HG03064 (cell line): ENCODE data around the gene EEPD1.

ENCODE experiments used
- ATAC-seq: cut with Tn5 transposase; IDR thresholded peaks from one replicate; pipeline ENCODE4 v1.9.1; 2021; ENCODE audit warnings: low read depth; ENCODE audit not compliant: unreplicated experiment

Gene EEPD1

DNA sequence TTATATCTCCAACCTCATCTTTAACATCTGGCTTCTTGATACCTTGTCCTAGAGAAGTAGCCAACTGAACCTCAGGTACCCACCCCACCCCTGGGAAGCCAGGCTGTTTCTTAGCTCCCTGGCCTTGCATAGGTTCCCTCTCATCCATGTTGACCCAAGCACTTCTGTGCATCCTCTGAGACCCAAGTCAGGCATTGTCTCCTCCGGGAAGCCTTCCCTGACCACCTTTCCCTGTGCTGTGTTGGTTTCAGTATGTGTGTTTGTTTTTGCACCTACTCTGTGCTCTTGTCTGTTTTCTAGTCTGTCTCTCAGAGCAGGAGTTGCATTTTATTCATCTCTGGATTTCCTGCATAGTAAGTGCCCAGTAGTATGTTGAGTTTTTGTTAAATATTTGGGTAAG, 143.2 kb downstream of the EEPD1 start:
- no peak for ATAC-seq

DNA sequence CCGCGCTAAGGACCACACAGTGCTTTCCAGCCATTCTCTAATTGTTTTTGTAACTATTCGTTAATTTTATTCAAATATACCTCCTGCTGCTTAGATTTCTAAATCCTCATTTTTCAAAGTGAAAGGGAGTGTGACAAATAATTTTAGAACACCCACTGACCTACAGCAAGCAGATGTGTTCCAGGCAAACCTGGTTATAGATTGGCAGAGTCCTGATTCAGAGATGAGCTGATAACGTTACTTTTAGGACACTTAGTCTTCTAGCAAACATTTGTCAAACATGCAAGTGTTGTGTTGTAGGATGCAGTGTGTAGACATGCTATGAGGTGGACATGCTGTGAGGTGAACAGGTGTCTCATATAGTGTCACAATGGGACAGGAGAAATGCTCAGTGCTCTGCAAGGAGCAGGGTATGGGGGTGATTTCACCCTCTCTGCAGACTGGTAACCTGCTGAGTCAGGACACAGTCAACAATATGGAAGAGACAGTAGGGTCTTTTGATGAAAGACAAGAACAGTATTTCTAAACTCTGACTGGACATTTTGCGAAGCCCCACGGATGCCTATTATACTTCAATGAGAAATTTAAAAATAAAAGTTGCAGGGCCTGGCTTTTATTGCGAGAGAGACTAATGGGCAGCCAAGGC, 144.4 kb downstream of the EEPD1 start:
- no peak for ATAC-seq

DNA sequence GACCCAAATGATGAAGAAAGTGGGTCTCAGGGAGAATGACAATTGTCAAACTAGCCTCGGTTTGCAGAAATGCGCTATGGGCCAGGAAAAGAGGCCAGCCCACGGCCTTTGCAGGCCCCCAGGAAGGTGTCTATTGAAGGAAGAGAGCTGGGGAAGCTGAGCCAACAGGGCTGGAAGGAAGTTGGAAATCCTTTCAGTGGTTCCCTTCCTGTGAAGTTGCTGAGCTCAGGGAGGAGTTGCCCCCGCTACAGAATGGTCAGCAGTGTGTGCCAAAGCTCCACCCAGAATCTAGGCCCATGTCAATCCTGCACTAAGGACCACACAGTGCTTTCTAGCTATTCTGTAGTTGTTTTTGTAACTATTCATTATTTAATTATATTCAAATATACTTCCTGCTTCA, 145.1 kb downstream of the EEPD1 start:
- ATAC-seq = no peak

DNA sequence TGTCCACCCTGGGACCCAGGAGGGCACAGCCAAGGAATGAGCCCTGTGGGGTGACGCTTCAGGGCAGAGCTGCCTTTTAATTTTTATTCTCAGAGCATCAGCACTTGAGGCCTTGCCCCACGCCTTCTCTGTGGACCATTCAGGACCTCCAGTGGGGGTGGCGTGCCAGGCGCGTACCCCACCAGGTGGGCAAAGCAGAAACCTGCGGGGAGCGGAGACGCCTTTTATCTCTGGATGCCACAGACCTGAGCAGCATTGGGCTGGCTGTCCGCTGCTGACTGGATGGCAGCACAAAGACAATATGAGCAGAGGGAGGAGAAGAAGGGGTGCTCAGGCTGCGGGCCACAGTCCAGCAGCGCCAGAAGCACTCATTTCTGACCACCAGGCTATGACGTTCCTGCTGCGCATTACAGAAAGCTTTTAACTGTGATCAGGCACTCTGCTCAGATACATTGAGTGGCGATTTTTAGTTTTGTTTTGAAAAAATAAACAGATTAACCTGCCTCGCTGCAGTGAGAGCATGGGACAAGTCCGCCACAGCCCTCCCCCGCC, 146.2 kb downstream of the EEPD1 start:
- no peak for ATAC-seq

DNA sequence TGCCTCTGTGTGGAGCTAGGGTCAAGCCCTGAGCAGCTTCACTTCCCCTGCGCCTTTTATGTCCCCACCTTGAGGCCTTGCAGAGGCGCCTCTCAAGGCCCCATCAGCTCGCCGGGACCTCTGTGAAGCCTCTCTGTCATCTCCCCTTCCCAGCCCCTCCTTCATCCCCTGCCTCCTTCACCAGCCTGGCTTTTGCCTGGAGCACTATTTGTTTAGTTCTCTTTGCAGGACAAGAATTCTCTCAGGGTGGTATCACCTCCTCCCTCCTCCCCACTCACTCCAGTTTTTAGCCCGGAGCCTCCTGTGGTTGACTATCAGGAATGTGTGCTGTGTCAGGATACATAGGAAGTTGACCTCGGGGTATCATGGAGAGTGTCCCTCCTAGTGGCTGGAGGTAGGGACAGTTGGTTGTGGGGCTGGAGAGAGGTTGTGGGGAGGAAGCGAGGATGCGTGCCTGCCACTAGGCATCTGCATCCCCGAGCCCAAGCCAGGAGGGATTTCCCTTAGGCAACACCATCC, 146.8 kb downstream of the EEPD1 start:
- ATAC-seq = no peak

DNA sequence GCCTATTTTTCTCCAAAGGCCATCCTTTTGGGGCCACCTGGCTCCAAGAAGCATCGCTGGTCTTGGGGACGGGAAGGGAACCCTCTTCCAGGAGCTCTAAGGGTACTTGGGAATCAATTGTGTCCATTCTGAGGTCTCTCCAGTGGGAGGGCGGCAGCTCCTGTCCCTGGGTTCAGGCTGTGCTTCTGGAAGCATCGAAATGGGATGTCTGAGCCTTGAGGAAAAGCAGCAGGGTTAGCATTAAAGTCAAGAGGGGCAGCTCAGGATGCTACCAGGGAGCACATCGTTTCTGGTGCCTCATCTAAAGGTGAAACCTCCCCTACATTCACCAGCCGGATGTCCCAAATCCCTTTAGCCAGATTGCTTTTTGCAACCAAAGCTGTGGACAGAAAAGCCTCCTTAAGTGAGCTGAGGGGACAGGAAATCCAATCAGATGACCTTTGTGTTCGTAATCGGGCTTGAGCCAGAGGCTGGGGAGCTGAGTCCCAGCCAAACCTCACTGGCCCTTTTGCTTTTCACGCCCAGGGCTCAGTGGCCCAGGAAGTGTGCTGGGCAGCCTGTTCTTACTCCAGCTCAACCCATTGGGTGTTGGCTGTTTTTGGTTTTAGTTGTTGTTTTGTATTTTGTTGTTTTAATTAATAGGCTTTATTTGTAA, 147.8 kb downstream of the EEPD1 start:
- no peak for ATAC-seq

DNA sequence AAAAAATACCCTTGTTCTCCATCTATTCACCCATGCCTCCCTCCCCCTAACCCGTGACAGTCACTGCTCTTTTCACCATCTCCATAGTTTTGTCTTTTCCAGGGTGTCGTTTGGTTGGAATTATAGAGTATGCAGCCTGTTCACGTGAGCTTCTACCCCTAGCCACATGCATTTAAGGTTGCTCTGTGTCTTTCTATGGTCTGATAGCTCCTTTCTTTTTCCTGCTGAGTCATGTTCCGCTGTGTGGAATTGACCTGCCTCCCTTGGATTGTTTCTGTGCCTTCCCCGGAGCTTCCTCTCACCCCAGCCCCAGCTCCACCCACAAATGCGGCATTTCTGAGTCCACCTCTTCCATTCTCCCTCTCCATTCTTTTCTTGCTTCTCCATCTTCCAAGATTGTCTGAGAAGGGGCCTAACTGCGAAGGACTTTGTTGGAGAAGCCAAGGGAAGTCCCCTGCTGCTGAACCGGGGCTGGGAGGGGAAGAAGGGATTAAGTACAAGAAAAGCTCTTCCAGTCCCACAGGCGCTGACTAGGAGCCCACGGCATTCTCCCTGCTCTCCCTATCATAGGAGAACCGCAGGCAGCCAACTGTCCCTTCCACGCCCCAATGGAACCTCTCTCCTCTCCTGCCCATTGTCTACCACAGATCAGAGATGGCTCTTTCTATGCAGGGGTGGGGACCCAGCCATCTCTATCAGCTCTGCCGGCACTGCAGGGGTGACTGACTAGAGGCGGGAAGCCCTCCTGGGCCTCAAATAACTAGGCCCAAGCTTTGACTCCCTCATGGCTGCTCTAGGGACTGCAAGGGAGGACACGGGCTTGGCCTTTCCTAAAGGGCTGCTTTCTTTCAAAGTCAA, 149.1 kb downstream of the EEPD1 start:
- no peak for ATAC-seq

DNA sequence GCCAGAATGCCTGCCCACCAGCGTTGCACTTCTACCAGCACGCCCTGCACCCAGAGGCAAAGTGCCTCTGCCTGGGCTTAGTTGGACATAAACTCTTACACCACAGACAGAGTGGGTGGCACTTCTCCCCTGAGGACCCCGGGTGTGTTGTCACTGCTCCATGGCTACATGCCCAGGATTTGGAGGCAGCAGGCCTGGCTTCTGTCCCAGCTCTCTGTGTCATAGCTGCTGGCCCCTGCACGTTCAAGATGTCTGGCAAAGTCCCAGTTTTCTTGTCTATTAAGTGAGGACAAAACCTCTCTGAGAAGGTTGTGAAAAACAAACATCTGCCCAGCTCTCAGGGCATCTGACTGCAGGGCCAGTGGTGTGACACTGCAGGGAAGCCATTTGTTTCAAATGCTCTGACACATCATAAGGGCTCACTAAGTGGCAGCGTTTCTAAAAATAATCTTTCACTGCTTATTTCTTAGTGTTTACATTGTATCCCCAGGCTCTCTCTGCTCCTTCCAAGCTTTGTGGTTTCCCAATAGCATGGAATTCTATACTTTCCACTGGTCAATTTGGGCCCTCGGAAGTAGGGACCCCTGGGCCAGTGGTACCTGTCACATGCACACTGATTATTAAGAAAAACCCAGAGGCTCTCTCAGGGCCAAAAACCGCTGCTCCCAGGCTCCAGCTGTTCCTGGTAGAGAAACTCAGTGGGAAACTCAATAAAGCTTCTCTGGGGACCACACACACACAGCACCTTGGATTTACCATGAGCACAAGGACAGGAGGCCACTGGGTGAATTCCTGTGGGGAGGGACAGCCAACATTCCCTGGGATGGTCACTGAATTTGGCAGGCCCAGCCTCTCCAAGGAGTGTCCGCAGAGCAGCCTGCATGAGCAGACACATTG, 150.4 kb downstream of the EEPD1 start:
- ATAC-seq = no peak

DNA sequence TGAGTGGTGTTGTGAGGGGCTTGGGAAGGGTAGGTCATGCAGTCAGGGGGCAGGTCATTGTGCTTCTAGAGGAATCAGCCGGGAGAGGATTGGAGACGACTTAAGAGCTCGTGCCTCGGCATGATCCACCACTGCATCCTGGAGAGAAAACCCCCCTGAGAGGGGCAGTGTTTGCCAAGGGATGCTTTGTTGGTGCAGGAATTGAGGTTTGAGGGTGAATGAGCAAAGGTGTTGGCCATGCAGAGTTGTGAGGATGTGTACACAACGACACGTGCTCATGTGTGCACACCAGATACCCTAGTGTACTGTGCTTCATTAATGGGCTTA, 151.0 kb downstream of the EEPD1 start:
- ATAC-seq = no peak

DNA sequence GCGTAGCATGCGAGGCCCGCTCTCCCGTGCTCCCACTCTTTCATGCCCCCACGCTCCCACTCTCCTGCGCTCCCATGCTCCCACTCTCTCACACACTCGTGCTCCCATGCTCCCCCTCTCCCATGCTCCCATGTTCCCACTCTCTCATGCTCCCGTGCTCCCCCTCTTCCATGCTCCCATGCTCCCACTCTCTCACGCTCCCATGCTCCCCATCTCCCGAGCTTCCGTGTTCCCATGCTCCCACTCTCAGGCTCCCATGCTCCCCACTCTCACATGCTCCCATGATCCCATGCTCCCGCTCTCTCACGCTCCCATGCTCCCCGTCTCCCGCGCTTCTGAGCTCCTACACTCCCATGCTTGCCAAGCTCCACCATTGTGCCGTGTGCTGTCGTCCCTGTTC, 152.2 kb downstream of the EEPD1 start:
- no peak for ATAC-seq

DNA sequence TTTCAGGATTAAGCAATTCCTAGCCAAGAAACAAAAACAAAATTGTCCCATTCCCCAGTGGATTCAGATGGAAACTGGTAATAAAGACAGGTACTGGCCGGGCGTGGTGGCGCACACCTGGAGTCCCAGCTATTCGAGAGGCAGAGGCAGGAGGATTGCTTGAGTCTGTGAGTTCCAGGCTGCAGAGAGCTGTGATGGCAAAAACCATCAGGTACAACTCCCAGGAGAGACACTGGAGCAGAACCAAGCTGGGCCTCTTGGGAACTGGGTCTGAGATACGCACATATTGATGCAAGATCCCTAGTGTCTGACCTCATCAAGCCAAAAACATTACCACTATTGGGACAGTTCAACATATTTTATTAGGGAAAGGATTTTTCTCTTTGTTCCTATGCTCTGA, 152.6 kb downstream of the EEPD1 start:
- ATAC-seq = no peak

DNA sequence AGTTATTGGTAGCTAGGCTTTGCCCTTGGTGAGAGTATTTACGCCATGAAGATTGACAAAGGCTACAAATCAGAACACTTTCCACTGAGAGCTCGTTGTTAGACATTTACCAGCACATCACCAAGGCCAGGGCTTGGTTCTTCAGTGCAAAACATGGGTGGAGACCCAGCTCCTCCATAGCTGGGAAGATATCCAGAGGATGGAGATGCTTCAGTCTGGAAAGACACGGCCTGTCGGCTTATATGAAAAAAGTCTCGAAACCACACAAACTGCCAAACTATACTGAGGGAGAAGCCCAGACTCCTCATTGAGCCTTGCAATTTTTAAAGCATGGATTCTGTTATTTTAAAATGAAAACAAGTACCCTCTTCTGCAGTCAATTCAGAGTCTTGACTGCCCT, 153.2 kb downstream of the EEPD1 start:
- ATAC-seq = no peak

DNA sequence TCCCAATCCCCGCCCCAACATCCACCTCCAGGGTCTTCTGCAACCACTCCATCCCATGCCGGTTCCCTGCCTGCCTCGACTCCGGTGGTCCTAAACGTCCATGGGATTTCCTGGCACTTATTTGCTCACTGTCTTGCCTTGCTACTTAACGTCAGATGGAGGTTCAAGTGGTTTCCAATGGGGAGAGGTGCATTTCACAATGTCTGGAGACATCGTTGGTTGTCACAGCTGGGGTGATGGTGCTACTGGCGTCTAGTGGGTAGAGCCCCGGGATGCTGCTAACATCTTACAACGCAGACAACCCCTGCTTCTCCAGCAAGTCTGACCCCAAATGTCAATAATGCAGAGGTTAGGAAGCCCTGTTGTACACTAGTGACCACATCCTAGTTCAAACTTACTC, 153.7 kb downstream of the EEPD1 start:
- no peak for ATAC-seq

DNA sequence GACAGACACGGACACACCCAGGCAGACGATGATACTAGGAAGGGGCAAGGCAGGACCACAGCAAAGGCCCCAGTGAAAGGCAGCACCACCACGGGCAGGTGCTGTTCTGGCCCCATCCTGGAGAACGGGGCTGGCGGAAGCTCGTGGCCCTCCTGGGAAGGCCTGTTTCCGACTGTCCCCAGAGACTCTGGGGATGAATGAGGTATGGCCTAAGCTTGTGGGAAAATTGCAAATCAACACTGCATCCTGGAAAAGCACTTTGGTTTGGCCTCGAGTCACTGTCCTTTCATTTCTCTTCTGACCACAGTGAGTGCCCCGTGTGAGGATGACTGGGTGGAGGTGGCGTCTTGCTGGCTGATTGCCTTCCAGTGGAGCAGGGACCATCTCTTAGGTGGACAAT, 155.0 kb downstream of the EEPD1 start:
- ATAC-seq = no peak

DNA sequence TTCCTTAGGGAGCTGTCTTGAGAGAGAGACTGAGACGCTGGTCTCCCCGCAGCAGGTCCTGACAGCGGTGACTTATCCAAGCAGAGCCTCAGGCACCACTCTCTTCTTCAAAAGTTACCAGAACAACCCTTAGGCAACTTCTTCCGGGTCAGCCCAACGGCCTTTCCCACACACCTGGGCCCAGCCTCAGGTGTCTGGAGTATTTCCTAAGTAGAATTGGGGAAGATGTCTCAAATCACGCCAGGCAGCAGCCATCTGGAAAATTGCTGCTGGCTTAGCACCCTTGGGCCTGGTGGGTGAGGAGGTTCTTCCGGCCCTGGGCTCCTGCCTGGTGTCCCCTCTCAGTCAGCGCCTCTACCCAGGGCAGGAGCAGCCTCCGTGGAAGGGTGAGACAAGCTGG, 156.2 kb downstream of the EEPD1 start:
- ATAC-seq = no peak

DNA sequence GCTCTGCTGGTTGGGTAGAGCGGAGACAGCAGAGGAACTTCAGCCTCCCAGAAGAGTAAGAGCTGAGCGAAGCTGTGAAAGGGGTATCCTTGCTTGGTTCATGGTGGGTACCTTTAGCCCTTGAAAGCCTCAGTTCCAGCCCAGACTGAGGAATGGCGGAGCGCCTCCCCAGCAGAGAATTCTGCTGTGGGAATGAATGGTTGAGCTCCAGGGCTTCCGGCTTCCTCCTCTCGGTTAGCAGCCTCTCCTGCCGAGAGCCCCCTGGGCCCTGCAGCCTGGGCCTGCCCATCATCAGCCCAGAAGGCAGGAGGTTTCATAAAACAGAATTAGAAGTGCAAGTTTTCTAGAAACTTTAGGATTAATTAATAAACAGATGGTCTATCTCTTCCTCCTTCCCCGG, 156.7 kb downstream of the EEPD1 start:
- no peak for ATAC-seq

DNA sequence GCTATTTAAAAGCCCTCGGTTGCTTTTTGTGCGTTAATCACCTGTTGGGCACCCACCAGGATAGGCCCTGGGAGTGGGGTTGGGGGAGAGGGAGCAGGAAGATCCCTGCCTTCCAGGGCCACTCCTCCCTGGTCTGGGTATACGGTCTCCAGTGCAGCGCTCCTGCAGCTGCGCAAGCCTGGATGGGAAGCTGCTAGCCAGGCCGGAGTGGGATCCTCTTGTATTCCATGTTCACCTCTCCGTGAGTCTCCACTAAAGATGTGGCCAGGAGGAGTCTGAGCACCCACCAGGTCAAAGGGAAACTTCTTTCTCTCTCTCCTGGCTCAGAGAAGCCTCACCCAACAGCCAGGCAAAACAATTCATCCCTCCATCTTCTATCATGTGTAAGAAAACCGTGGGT, 157.8 kb downstream of the EEPD1 start:
- no peak for ATAC-seq

DNA sequence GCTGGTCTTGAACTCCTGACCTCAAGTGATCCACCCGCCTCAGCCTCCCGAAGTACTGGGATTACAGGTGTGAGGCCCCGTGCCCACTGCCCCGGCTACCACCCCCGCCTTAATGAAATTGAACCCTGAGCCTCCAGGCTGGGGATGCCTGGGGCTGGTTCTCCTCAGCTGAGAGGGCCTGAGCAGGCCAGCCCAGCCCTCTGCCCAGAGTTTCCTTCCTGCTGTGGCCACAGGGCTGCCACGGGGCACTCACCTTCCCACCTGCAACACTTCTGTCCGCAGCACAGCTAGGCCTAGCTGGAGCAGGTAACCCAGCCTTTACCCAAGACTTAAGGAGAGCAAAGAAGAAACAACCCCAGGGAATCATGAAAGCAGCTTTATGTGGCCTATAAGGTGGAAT, 158.5 kb downstream of the EEPD1 start:
- no peak for ATAC-seq

DNA sequence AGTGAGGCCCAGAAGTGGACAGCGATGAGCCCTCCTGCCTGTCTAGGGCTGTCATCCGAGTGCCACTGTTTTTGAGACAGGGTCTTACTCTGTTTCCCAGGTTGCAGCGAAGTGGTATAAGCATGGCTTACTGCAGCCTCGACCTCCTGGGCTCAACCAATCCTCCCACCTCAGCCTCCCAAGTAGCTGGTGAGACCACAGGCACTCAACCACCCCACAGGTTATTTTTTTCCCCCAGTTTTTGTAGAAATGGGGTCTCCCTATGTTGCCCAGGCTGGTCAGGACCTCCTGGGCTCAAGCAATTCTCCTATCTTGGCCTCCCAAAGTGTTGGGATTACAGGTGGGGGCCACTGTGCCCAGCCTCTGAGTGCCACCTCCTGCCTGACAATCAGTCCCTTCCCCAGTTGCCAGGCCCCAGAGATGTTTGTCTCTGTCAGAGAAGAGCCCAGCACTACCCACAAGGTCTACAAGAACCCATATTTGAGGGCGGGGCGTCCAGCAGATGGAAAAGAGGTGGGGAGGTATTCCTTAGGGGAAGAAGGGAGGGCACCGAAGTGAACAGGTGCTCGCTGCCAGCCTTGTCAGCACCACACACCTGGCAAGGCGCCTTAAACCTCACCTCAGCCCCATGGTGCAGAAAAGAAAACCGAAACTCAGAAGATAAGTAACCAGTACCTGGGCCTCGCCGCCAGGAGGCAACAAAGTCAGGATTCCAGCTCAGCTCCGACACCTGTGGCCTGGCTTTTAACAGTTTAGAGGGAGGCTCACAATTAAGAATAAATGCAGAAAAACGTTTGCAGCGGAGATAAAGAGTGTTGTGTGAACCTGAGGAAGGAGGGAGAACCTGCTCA, 159.2 kb downstream of the EEPD1 start:
- ATAC-seq = no peak
